ENCODE measurements around the gene C1QTNF3. TPM values are rescaled to one million over a fixed set of nuclear protein-coding genes. Genes with fewer than 3 reads are reported as not detected.

The C1QTNF3 gene
- total and polyA plus RNA-seq, 2 of the 8 experiments (the other 6 are each of a cell fraction or from before 2014, with no cell fraction given): 1.0 to 1.2 TPM

- no peaks in the 10 kb centered on the region for H3K36me3 ChIP-seq (ENCODE audit: control insufficient read depth in 2 of 4, insufficient read depth in 4 of 4, low read length in 3 of 4)
- H4K20me1 ChIP-seq (replicated peaks in 1 of 2; ENCODE audit: control insufficient read depth in 1 of 2, insufficient read depth in 2 of 2, low read length in 2 of 2): no peaks in the 10 kb centered on the region
- no peaks in the 10 kb centered on the region for H3K9me3 ChIP-seq (ENCODE audit: insufficient read depth in 2 of 2, low read depth in 1 of 2, low read length in 1 of 2)
These were observed 22.3 kb downstream of the C1QTNF3 start for GRCh38 chr5:34020726-34021125.

More at GRCh38 chr5:34020726-34021125, 22.3 kb downstream of the C1QTNF3 start:
- Histone ChIP-seq H3K27ac (ENCODE audit: low read depth, low read length) (no peak overlapping the region), H3K23me2 (ENCODE audit: low read depth, low read length) (no peaks in the 10 kb centered on the region), H3K79me2 (ENCODE audit: control insufficient read depth in 1 of 2, insufficient read depth in 2 of 2, low read length in 2 of 2) (no peaks in the 10 kb centered on the region), H4K91ac (replicated peaks; ENCODE audit: insufficient read length, low read length) (no peak overlapping the region), H3K79me1 (ENCODE audit: low read depth, low read length) (no peaks in the 10 kb centered on the region), H4K5ac (ENCODE audit: insufficient read length, low read depth, low read length) (no peak overlapping the region), H3K18ac (ENCODE audit: extremely low read depth, low read length) (no peak overlapping the region), H3K23ac (ENCODE audit: insufficient read length) (no peak overlapping the region), H3K27me3 (replicated peaks in 1 of 4; ENCODE audit: control insufficient read depth in 3 of 4, extremely low read depth in 1 of 4, insufficient read depth in 3 of 4, low read length in 3 of 4) (no peaks in the 10 kb centered on the region), H2BK15ac (ENCODE audit: low read length) (no peak overlapping the region), H3K4ac (replicated peaks; ENCODE audit: insufficient read length, low read depth, low read length) (no peak overlapping the region), H2AK5ac (ENCODE audit: low read depth, low read length) (no peak overlapping the region), H2BK120ac (replicated peaks; ENCODE audit: low read depth, low read length) (no peak overlapping the region), H3K4me3 (ENCODE audit: extremely low read depth in 1 of 4, insufficient read depth in 2 of 4, low read depth in 3 of 4, low read length in 4 of 4) (no peak overlapping the region), H2BK20ac (ENCODE audit: low read length) (no peak overlapping the region), H3K4me2 (ENCODE audit: insufficient read depth in 1 of 2, low read depth in 2 of 2, low read length in 2 of 2) (no peak overlapping the region), H3K56ac (replicated peaks; ENCODE audit: insufficient read length, low read depth, low read length) (no peak overlapping the region), H4K8ac (ENCODE audit: extremely low read depth, insufficient read depth, low read length) (no peak overlapping the region), H3K4me1 (replicated peaks in 1 of 4; ENCODE audit: control insufficient read depth in 3 of 4, insufficient read depth in 4 of 4, low read length in 3 of 4) (no peaks in the 10 kb centered on the region), H3K9ac (replicated peaks in 1 of 4; ENCODE audit: extremely low read depth in 1 of 4, low read depth in 3 of 4, low read length in 3 of 4) (no peak overlapping the region), H3K14ac (ENCODE audit: insufficient read length) (no peak overlapping the region), H2BK12ac (ENCODE audit: low read depth, low read length) (no peak overlapping the region), H2BK5ac (ENCODE audit: low read depth, low read length) (no peak overlapping the region), H2AFZ (ENCODE audit: low read length) (no peak overlapping the region)
- no peak for DNase-seq (ENCODE audit: low read depth in 1 of 2, low spot score in 2 of 2)
- no peak for FAIRE-seq
- 100% methylated on average over 1 of the region's 1 CpG; no CpG with 5 or more reads in 1 of the 2 experiments for WGBS, 2 experiments (ENCODE audit: extremely low coverage in 1 of 2, insufficient coverage in 1 of 2, insufficient read length in 1 of 2, insufficient replicate concordance in 2 of 2, low coverage in 1 of 2, low lambda C conversion rate in 2 of 2, missing lambda C conversion rate in 1 of 2)
- CTCF ChIA-PET (ENCODE audit: partially characterized antibody): interaction anchor here (0.7 to 1.6 kb wide), 5 partner anchors 9 to 51 kb away, joined by 3 read pairs; no protein-coding TSS in a partner anchor
- no peak for TF ChIP-seq RXRA (IDR thresholded peaks at IDR 0.05; ENCODE audit: insufficient read depth, low read depth, low read length)
- no peak for TF ChIP-seq JUND (IDR thresholded peaks at IDR 0.05; ENCODE audit: low read length)
- TF ChIP-seq EP300 (IDR thresholded peaks at IDR 0.05; ENCODE audit: borderline replicate concordance in 1 of 2, low read depth in 2 of 2, low read length in 2 of 2): no peak
- TF ChIP-seq CREB1 (IDR thresholded peaks at IDR 0.05): no peak
- TF ChIP-seq ZNF274 (IDR thresholded peaks at IDR 0.05; ENCODE audit: borderline replicate concordance, extremely low read depth, low read length): no peak
- TF ChIP-seq CEBPB (IDR thresholded peaks at IDR 0.05; ENCODE audit: low read depth, low read length): no peak
- TF ChIP-seq, protein P1, sequence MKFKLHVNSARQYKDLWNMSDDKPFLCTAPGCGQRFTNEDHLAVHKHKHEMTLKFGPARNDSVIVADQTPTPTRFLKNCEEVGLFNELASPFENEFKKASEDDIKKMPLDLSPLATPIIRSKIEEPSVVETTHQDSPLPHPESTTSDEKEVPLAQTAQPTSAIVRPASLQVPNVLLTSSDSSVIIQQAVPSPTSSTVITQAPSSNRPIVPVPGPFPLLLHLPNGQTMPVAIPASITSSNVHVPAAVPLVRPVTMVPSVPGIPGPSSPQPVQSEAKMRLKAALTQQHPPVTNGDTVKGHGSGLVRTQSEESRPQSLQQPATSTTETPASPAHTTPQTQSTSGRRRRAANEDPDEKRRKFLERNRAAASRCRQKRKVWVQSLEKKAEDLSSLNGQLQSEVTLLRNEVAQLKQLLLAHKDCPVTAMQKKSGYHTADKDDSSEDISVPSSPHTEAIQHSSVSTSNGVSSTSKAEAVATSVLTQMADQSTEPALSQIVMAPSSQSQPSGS (IDR thresholded peaks at IDR 0.05; ENCODE audit: low read length): no peak
- no peak for TF ChIP-seq SUZ12 (IDR thresholded peaks at IDR 0.05; ENCODE audit: low read length)
- TF ChIP-seq PHF8 (conservative IDR thresholded peaks at IDR 0.05; ENCODE audit: low read depth, low read length): no peak
- TF ChIP-seq FOSL1 (IDR thresholded peaks at IDR 0.05; ENCODE audit: insufficient read depth, low read depth, low read length): no peak
- TF ChIP-seq CBX5 (IDR thresholded peaks at IDR 0.05; ENCODE audit: low read depth, low read length): no peak
- no peak for TF ChIP-seq POLR2A (IDR thresholded peaks at IDR 0.05; ENCODE audit: control extremely low read depth in 1 of 2, low read depth in 2 of 2, low read length in 2 of 2)
- POLR2A ChIA-PET (ENCODE audit: partially characterized antibody): interaction anchor here (1.5 kb wide), 1 partner anchor 13 kb away, joined by 5 read pairs; the partner anchor contains the start of gene AMACR
